ENCODE measurements around the gene ZNF565.
"Not testable (repeated sequence)": the region's sequence is repeated elsewhere in the genome, so short reads cannot be mapped to it uniquely, and the experiment has no call there.

Gene ZNF565

DNA sequence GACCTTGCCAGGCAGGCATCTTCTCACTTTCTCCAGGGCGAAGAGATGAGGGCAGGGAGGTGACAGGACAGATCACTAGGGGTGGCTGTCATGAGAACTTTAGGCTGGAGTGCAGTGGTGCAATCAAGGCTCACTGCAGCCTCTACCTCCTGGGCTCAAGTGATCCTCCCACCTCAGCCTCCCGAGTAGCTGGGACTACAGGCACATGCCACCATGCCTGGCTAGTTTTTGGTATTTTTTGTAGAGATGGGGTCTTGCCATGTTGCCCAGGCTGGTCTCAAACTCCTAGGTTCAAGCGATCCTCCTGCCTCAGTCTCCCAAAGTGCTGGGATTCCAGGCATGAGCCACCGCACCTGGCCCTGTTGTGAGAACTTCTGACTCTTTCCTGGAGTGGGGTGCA is 79.6 kb downstream of the ZNF565 start:
- not testable (repeated sequence) for H3K79me2 ChIP-seq (ENCODE audit: control insufficient read depth, insufficient read depth, low read length, unreplicated experiment); H3K4me1 ChIP-seq (ENCODE audit: control insufficient read depth, insufficient read depth, low read length, unreplicated experiment); H3K36me3 ChIP-seq (ENCODE audit: insufficient read depth, low read length); H3K27me3 ChIP-seq (ENCODE audit: insufficient read depth, low read length); H2AFZ ChIP-seq (ENCODE audit: low read length, unreplicated experiment); H3K27ac ChIP-seq (ENCODE audit: low read depth, low read length); H3K4me3 ChIP-seq (ENCODE audit: low read depth, low read length)
